Muscle layer of duodenum (tissue), 2 donors: ENCODE data around the gene MOB1B.
"Not testable (repeated sequence)": the region's sequence is repeated elsewhere in the genome, so short reads cannot be mapped to it uniquely, and the experiment has no call there.

Experiments used
- H3K27ac ChIP-seq: one replicate; pipeline ENCODE4 v1.7.0; 2013; ENCODE audit warnings: mild to moderate bottlenecking, low read length
- H3K27me3 ChIP-seq: one replicate; pipeline ENCODE4 v1.7.0; 2013; ENCODE audit warnings: low read depth, mild to moderate bottlenecking, control low read depth, low read length
- H3K36me3 ChIP-seq, 2 donors: one replicate each; pipeline ENCODE4 v1.7.0; 2013; ENCODE audit warnings: low read length in 2 of 2, control low read depth in 1 of 2, mild to moderate bottlenecking in 1 of 2; ENCODE audit not compliant: insufficient read depth in 2 of 2, control insufficient read depth in 1 of 2
- H3K4me1 ChIP-seq, 2 donors: one replicate each; pipeline ENCODE4 v1.7.0; 2013; ENCODE audit warnings: low read length in 2 of 2, mild to moderate bottlenecking in 2 of 2, control low read depth in 1 of 2, moderate library complexity in 1 of 2; ENCODE audit not compliant: insufficient read depth in 2 of 2, control insufficient read depth in 1 of 2
- H3K4me3 ChIP-seq, 2 donors: one replicate each; pipeline ENCODE4 v1.7.0; 2013; ENCODE audit warnings: low read length in 2 of 2, low read depth in 1 of 2, mild to moderate bottlenecking in 1 of 2
- H3K9me3 ChIP-seq, 2 donors: one replicate each; pipeline ENCODE4 v1.7.0; 2013; ENCODE audit warnings: low read length in 2 of 2, control low read depth in 1 of 2, mild to moderate bottlenecking in 1 of 2; ENCODE audit not compliant: control insufficient read depth in 1 of 2
- donor health status: healthy.

The MOB1B gene

GRCh38 chr4:71011451-71011850, 109.3 kb downstream of the MOB1B start:
- Histone ChIP-seq H3K27me3 (no peaks in the 10 kb centered on the region), H3K9me3 (no peaks in the 10 kb centered on the region), H3K4me3 (no peak overlapping the region)

GRCh38 chr4:71017391-71017790, 115.2 kb downstream of the MOB1B start:
- H3K9me3 ChIP-seq, H3K36me3 ChIP-seq, H3K4me3 ChIP-seq, H3K27ac ChIP-seq, H3K4me1 ChIP-seq, H3K27me3 ChIP-seq: not testable (repeated sequence)

More at GRCh38 chr4:71011451-71011850, 109.3 kb downstream of the MOB1B start:
- Histone ChIP-seq H3K27ac (no peak overlapping the region), H3K4me1 (no peaks in the 10 kb centered on the region), H3K36me3 (no peaks in the 10 kb centered on the region)

- H3K36me3 ChIP-seq, result no peaks in the 10 kb centered on the region
- peaks cover 0 to 5% of the 10 kb centered on the region in 2 donors for H3K4me1 ChIP-seq
- no peaks in the 10 kb centered on the region for H3K27me3 ChIP-seq
Measured at GRCh38 chr4:71020611-71021010, 118.4 kb downstream of the MOB1B start.

GRCh38 chr4:71025654-71026053, 123.5 kb downstream of the MOB1B start:
- Histone ChIP-seq H3K27ac (no peak overlapping the region), H3K4me1 (peaks cover 0 to 12% of the 10 kb centered on the region in 2 donors), H3K27me3 (no peaks in the 10 kb centered on the region), H3K9me3 (no peaks in the 10 kb centered on the region), H3K4me3 (no peak overlapping the region), H3K36me3 (peaks cover 0 to 9% of the 10 kb centered on the region in 2 donors)

More at GRCh38 chr4:71020611-71021010, 118.4 kb downstream of the MOB1B start:
- no peak overlapping the region for H3K27ac ChIP-seq
- H3K4me3 ChIP-seq, result no peak overlapping the region
- no peaks in the 10 kb centered on the region for H3K9me3 ChIP-seq

GRCh38 chr4:71026086-71026485, 123.9 kb downstream of the MOB1B start:
- no peak overlapping the region for H3K4me3 ChIP-seq
- peaks cover 0 to 9% of the 10 kb centered on the region in 2 donors for H3K36me3 ChIP-seq

GRCh38 chr4:71027611-71028010, 125.4 kb downstream of the MOB1B start:
- Histone ChIP-seq H3K27me3 (no peaks in the 10 kb centered on the region), H3K4me3 (no peak overlapping the region), H3K9me3 (no peaks in the 10 kb centered on the region), H3K27ac (no peak overlapping the region), H3K36me3 (peaks cover 0 to 17% of the 10 kb centered on the region in 2 donors), H3K4me1 (peaks cover 0 to 11% of the 10 kb centered on the region in 2 donors)

More at GRCh38 chr4:71026086-71026485, 123.9 kb downstream of the MOB1B start:
- Histone ChIP-seq H3K27ac (no peak overlapping the region), H3K9me3 (no peaks in the 10 kb centered on the region), H3K4me1 (peaks cover 0 to 11% of the 10 kb centered on the region in 2 donors), H3K27me3 (no peaks in the 10 kb centered on the region)

- H3K4me1 ChIP-seq, result peaks cover 0 to 11% of the 10 kb centered on the region in 2 donors
- H3K4me3 ChIP-seq, result no peak overlapping the region
- no peak overlapping the region for H3K27ac ChIP-seq
- H3K27me3 ChIP-seq, result no peaks in the 10 kb centered on the region
- no peaks in the 10 kb centered on the region for H3K9me3 ChIP-seq
- H3K36me3 ChIP-seq, result peaks cover 0 to 17% of the 10 kb centered on the region in 2 donors
Measured at GRCh38 chr4:71029504-71029903, 127.3 kb downstream of the MOB1B start.

- H3K27ac ChIP-seq, H3K4me1 ChIP-seq: not testable (repeated sequence)
- peaks cover 0 to 17% of the 10 kb centered on the region in 2 donors for H3K36me3 ChIP-seq
Measured at GRCh38 chr4:71032106-71032505, 129.9 kb downstream of the MOB1B start.

More at GRCh38 chr4:71032106-71032505, 129.9 kb downstream of the MOB1B start:
- H3K9me3 ChIP-seq, H3K27me3 ChIP-seq, H3K4me3 ChIP-seq: not testable (repeated sequence)
